Epidermal melanocyte (primary cell): Measurements from ENCODE around the gene ABHD16A.

Experiments used
- DNase-seq: peaks from one replicate; pipeline ENCODE4 v3.0.0; 2011; ENCODE audit warnings: low spot score; ENCODE audit not compliant: insufficient read length

ABHD16A gene

GRCh38 chr6:31732029-31732428 lies 28.9 kb upstream of the ABHD16A start:
- no peak for DNase-seq

- DNase-seq: no peak
Observed at GRCh38 chr6:31730631-31731086, 27.5 kb upstream of the ABHD16A start.

- peak; percentile 69 for DNase-seq
Observed at GRCh38 chr6:31729979-31730630, 27.0 kb upstream of the ABHD16A start.

- peak; percentile 96 for DNase-seq
Observed at GRCh38 chr6:31729515-31729978, 26.4 kb upstream of the ABHD16A start.

- DNase-seq: no peak
Observed at GRCh38 chr6:31728767-31729514, 25.8 kb upstream of the ABHD16A start, which contains the start of gene DDAH2. DDAH2 (minus strand) TSS chr6:31729299; CDS start chr6:31729161, 138 bp downstream.

GRCh38 chr6:31727717-31728671 lies 24.9 kb upstream of the ABHD16A start:
- DNase-seq: no peak

- no peak for DNase-seq
Observed at GRCh38 chr6:31727034-31727716, 24.1 kb upstream of the ABHD16A start.

GRCh38 chr6:31725502-31726350 lies 22.6 kb upstream of the ABHD16A start:
- DNase-seq: no peak

GRCh38 chr6:31723980-31724691 lies 21.0 kb upstream of the ABHD16A start:
- DNase-seq: no peak

- no peak for DNase-seq
Observed at GRCh38 chr6:31723245-31723979, 20.3 kb upstream of the ABHD16A start, which contains the start of gene MPIG6B. MPIG6B (plus strand) TSS chr6:31723373; CDS start chr6:31723384, 11 bp downstream.

GRCh38 chr6:31722173-31722572 lies 19.0 kb upstream of the ABHD16A start:
- no peak for DNase-seq

GRCh38 chr6:31721351-31722020 lies 18.4 kb upstream of the ABHD16A start, which contains the start of gene LY6G6C:
LY6G6C (minus strand) TSS chr6:31721746; CDS start chr6:31721679, 67 bp downstream.
- no peak for DNase-seq

- DNase-seq: no peak
Observed at GRCh38 chr6:31720196-31720770, 17.2 kb upstream of the ABHD16A start.

- no peak for DNase-seq
Observed at GRCh38 chr6:31719001-31719400, 15.9 kb upstream of the ABHD16A start.

GRCh38 chr6:31718265-31718664 lies 15.1 kb upstream of the ABHD16A start:
- no peak for DNase-seq

GRCh38 chr6:31717499-31718222 lies 14.5 kb upstream of the ABHD16A start:
- no peak for DNase-seq
